GM21825 (cell line): ENCODE measurements around the gene TCF12.

Source experiments
- ATAC-seq: cut with Tn5 transposase; IDR thresholded peaks from one replicate; pipeline ENCODE4 v1.9.1; 2021; ENCODE audit warnings: mild to moderate bottlenecking, moderate library complexity; ENCODE audit not compliant: unreplicated experiment

Gene TCF12

GRCh38 chr15:57310876-57311275, 392.4 kb downstream of the TCF12 start:
- ATAC-seq: no peak

DNA sequence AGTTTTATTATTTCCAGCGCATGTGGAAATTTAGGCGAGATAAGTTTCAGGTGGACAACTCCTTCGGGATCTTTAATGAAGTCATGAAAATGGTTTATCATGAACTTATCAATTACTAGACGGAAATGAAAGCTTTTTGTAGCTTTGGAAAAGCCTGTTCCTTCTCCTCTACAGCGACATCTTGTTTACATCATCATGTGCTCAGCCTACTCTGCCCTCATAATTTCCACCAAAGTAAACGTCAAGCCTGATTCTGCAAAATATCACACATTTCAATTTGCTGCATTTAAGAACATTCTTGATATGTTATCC, 393.5 kb downstream of the TCF12 start:
- no peak for ATAC-seq

GRCh38 chr15:57312318-57313133, 394.1 kb downstream of the TCF12 start:
- ATAC-seq: no peak

DNA sequence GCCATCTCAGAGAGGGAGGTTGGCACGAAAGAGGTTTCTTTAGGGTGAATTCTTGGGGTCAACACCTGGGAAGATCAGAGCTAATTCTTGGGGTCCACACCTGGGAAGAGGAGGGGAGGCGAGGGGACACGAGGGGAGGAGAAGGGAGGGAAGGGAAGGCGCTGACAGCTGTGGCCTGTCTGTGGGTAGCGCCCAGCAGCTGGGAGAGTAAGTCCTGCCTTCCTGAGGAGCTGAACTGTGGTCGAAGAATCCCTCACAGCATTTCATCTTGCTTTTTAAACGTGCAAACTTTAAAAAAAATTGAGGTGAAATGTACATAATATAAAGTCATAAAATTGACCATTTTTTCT, 394.7 kb downstream of the TCF12 start:
- no peak for ATAC-seq

GRCh38 chr15:57314221-57314620, 395.8 kb downstream of the TCF12 start:
- ATAC-seq: no peak

GRCh38 chr15:57316451-57316850, 398.0 kb downstream of the TCF12 start:
- no peak for ATAC-seq

DNA sequence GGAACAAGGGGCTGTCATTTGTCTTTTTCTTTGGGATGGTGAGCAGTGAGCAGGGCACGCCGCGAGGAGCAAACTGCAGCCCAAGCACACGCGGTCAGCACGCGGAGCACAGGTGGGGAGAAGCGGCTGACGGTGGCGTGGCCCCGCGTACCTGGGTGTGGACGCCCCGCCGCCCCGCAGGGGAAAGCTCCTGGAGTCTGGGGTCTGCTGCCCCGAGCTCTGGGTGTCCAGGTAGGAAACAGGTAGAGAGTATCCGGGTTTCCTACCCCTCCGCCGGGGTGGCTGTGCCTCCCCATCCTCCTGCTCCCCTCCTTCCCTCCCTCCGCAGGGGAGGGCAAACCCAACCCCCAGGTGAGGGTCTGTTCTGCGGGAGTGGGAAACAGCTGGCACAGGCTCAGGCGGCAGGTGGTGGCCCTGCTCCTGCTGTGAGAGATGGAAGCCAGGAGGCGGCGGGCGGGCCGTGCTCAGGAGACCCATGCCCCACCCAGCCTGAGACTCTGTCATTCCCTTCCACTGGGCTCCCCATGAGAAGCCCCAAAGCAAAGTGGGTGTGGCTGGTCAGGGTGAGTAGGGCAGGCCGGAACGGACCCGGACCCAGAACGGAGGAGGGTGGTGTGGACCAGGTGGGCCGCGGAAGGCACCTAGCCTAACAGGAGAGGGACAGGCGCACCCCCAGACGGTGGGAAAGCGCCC, 400.9 kb downstream of the TCF12 start:
- ATAC-seq: no peak

DNA sequence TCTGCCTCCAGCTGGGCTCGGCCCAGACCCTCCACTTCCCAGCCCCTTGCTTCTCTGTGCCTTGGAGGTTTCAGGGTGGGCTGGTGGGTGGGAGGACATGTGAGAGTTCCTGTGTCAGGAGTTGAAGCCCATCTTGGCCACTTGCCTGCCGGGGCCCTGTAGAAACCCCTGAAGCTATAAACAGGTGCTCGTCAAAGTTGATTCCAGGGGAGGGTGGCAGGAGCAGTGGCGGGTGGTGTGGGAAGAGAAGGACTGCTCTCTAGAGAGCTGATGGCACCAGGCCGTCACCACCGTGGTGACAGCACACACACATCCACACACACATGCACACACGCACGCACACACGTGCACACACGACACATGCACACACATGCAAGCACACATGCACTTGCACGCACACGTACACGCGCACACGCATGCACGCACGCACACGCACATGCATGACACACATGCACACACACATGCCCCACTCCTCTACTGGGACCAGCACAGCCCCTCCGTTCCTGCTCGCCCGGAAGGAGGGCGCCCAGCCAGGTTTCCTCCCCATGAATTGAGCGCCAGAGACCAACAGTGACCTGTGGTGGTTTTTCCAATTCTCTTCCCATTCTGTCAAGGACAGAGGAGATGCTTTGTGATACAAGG, 401.6 kb downstream of the TCF12 start:
- ATAC-seq: no peak

- no peak for ATAC-seq
Measured at GRCh38 chr15:57320631-57321220, 402.3 kb downstream of the TCF12 start.

- no peak for ATAC-seq
Measured at GRCh38 chr15:57321485-57321884, 403.0 kb downstream of the TCF12 start.

DNA sequence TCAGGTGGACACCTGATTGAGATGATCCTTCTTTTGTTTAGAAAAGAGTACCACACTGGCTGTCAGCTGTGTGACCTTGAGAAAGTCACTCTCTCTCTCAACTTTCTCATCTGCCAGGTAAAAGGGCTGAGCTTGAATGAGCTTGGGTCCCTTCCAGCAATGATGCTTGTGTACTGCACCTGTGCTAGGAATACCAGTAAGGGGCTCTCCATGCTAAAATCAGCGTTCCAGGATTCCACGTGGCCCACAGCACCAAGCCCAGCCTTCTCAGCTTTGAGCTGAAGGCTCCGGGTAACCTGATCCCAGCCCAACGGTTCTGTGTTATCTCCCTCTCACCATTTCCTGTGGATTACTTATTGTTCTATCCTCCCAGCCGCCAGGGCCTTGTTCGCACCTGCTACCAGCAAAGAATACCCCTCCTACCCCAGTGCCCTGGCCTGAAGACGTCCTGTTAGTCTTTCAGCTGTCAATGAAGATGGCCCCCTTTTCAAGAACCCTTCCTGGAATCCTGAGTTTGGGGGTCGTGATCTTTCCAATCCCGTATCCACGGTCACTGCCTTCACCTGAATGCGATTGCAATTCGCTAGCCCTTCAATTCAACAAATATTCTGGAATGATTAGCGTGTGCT, 403.6 kb downstream of the TCF12 start:
- ATAC-seq: no peak

DNA sequence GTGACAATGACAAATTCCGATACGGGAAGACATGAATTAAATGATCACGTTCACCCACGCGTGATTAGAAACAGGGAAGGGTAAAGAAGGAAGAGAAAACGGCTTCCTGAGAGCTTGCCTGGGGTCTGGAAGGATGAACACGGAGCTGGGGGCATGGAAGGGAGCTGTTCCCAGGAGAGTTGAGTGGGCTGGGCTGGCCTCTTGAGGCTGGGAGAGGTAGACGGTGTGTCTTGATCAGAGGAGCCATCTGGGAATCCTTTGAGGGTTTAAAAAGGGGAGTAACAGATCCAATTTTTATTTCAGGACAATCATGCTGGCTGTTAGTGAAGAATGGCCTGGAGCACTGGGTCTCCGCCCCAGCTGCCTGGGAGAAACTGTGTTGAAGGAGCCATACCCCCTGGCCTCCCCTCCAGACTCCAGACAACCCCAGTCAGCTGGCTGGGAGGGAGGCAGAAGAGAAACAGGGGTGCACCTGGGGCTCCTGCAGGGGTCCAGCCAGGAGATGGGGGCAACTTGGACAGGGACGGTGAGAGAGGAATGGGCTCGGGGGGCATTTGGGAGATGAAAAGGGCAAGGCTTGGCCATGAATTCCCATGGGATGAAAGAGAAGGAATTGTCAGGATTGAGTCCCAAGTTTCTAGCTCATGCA, 404.3 kb downstream of the TCF12 start:
- ATAC-seq: no peak

DNA sequence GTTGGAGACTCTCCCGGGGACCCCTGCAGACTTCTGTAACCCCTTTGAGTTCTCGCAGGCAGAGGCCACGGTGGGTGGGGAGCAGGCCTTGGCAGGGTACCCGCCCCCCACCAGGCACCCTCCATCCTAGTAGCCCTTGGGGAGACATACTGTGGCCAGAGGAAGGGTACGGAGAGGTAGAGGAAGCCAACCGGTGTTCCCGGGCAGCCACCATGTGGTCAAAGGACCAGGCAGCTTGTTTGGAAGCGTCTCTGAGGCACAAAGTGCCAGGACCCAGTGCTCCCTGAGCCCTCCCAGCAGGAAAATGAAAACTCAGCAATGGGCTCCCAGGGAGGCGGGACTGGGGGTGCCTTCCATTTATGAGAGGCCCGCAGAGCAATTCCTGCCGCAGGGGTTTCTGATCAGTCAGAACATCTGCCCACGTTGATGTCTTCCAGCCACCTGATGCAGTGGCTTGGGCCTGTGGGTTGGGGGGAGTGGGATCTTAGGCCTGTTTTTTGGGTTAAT, 404.9 kb downstream of the TCF12 start:
- ATAC-seq: no peak

DNA sequence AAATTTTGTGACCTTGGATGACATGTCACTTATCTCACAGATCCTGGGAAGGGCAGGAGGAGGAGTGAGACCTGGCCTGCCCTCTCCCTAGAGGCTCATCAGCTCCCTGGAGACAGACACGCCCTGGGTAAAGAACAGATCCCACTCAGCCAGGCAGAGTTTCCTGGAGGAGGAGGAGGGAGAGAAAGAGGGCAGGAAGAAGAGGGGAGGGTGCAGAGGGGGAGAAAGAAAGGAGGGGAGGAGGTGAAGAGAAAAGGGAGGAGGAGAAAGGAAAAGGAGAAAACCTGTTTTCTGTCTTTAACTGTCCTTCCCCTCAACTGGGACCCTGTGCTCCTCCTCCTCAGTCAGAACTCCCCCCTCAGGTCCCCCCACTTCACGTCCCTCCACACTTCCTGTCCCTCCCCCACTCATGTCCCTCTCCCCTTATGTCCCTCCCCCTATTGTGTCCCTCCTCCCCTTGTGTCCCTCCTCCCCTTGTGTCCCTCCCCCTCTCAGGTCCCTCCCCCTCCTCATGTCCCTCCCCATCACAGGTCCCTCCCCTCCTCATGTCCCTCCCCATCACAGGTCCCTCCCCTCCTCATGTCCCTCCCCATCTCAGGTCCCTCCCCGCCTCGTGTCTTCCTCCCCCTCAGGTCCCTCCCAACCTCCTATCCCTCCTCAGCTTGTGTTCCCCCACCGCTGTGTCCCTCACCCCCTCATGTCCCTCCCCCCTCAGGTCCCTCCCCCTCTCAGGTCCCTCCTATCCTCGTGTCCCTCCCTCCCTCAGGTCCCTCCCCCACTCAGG, 405.6 kb downstream of the TCF12 start:
- no peak for ATAC-seq

DNA sequence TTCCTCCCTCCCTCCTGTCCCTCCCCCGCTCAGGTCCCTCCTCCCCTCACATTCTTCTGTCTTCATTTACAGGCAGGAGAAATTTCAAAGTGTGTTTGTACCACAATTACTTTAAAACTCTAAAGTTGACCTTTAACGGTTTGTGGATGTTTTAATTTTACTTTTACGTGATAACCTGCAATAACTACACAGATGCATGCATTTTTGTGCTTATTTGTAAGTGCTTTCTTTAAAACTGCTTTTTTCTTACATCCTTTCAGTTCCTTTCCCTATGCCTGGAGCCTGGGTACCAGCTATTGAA, 406.1 kb downstream of the TCF12 start:
- no peak for ATAC-seq

GRCh38 chr15:57324944-57325679, 406.7 kb downstream of the TCF12 start:
- no peak for ATAC-seq

GRCh38 chr15:57326196-57326595, 407.8 kb downstream of the TCF12 start:
- ATAC-seq: no peak

GRCh38 chr15:57327985-57328471, 409.6 kb downstream of the TCF12 start:
- ATAC-seq: no peak

- no peak for ATAC-seq
Measured at GRCh38 chr15:57328479-57328878, 410.0 kb downstream of the TCF12 start.
